ENCODE data around the gene SEZ6. TPM values are rescaled to one million over a fixed set of nuclear protein-coding genes. Genes with fewer than 3 reads are reported as not detected.

SEZ6 gene
- total RNA-seq, 1 donor, result 0.94 TPM

DNA sequence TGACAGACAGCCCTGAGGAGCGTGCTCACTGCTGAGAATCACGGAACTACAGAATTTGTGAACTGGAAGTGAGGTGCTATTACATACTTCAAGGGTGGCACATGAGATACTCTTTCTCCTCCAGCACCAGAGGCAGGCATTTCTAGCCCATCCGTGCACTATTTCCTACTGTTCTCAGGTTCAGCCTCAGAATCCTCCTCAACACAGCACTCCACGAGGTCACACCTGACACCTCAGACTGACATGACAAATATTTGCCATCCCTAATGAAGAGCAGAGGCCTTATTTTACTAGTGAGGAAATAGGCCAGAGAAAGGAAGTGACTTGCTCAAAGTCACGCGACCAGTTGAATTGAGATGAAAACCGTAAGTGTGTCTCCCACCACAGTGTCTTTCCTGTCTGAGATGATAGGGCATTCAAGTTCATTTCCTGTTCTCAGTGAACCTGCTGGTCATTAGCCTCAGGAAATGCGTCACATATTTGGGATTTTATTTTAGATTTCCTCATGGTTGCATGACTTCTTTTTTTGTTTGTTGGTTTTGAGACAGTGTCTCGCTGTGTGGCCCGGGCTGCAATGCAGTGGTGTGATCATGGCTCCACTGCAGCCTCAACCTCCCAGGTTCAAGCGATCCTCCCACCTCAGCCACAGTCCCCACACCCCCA is 23.6 kb downstream of the SEZ6 start:
- H3K9me3 ChIP-seq (ENCODE audit: low read depth, low read length), result no peaks in the 10 kb centered on the region
- H3K4me1 ChIP-seq (ENCODE audit: insufficient read depth, low read length), result peaks cover 29% of the 10 kb centered on the region
- H3K4me3 ChIP-seq (ENCODE audit: low read length), result no peak overlapping the region
- no peaks in the 10 kb centered on the region for H3K27me3 ChIP-seq (ENCODE audit: insufficient read depth, low read length)

DNA sequence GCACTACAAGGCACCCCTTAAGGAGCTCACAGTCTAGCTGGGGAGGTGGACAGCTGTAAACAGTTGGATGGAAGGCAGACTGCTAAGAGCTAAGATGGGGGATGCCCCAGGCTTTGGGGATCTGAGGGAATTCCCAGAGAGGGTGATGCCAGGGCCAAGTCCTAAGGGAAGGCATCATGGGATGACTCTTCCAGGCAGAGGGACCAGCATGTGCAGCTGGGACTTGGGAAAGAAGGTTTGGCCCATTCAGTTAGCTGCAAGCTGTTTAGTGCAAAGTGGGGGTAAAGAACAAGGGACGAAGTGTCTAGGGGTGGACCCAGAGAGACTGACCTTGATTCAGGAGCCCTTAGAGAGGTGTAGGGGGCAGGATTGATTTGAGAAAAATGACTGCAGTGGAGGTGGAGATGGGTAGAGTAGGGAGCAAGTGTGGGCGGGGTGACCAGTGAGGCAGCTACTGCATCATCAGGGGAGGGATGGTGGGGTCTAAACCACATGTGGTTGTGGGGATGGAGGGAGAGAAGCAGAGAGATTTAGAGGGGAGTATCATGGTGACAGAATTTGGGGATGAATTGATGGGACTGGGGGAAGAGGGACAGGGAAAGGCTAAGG is 27.4 kb downstream of the SEZ6 start:
- H3K4me3 ChIP-seq (ENCODE audit: low read length), result no peak overlapping the region
- no peaks in the 10 kb centered on the region for H3K9me3 ChIP-seq (ENCODE audit: low read depth, low read length)

DNA sequence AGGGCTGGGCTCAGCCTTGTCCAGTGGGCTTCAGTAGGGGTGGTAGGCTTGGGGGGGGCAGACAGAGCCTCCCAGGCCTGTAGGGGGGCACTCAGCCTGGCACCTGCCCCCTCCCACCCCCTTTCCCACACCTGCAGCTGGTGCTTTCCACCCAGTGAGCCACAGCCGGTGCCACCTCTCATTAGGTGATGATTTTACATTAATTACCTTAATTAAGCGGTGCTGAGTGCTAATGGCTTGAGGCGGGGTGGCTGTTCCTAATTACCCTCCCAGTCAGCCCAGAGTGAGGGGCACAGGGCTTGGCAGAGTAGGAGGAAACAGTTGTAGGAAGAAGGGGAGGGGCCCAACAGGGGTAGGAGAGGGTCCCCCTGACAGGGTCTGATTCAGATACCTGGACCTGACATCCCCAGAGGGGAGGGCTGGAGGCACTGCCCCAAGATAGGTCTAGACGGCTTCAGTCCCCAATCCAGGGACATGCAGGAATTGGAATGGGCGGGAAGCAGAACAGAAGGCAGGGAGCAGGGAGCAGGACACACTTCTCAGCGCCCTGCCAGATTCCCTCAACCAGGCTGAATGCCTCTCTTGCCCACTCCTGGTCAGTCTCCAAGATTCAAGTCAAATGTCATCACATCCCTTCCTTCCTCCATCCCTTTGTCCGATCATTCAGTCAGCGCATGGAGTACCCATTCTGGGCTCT is 28.0 kb downstream of the SEZ6 start:
- peaks cover 17% of the 10 kb centered on the region for H3K4me1 ChIP-seq (ENCODE audit: insufficient read depth, low read length)
- H3K27me3 ChIP-seq (ENCODE audit: insufficient read depth, low read length), result no peaks in the 10 kb centered on the region
- no peak overlapping the region for H3K4me3 ChIP-seq (ENCODE audit: low read length)
- H3K9me3 ChIP-seq (ENCODE audit: low read depth, low read length), result no peaks in the 10 kb centered on the region

More for the DNA sequence above, 27.4 kb downstream of the SEZ6 start:
- Histone ChIP-seq H3K27me3 (ENCODE audit: insufficient read depth, low read length) (no peaks in the 10 kb centered on the region), H3K4me1 (ENCODE audit: insufficient read depth, low read length) (peaks cover 24% of the 10 kb centered on the region)

DNA sequence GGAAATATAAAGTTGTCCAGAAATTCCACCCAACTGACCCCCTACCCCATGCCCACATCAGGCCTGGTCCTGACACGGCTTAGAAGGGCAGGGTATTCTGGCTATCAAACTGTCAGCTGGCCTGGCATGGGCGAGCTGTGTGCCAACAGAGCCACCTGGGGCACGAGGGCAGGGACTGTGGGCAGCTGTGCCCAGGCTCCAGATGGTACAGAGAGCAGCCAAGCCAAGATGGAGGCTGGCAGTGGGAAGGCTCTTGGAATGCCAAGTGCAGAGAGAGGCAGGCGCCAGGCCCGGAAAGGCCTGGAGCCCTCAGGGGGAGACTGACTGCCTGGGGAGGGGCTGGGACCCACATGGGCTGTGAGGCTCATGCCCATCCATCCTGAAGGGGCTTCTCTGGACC is 30.2 kb downstream of the SEZ6 start:
- Histone ChIP-seq H3K9me3 (ENCODE audit: low read depth, low read length) (no peaks in the 10 kb centered on the region), H3K4me1 (ENCODE audit: insufficient read depth, low read length) (no peaks in the 10 kb centered on the region), H3K27me3 (ENCODE audit: insufficient read depth, low read length) (no peaks in the 10 kb centered on the region), H3K4me3 (ENCODE audit: low read length) (no peak overlapping the region)

DNA sequence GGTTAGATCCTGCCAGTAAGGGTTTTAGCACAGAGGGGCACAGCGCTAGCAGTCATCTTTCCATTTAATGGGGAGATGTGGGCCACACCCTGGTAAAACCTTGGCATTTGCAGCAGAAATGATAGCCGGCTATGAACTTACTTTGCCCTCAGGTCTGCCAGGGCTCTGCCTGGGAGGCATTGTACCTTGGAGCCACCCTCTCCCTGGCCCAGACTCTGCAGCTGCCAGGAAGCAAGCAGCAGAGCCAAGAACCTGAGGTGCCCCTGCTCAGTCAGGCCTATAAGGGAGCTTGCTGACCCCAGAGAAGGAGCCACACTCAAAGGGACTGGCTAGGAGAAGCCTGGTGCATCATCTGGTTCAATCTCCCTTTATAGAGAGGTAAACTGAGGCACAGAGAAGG is 30.8 kb downstream of the SEZ6 start:
- H3K27me3 ChIP-seq (ENCODE audit: insufficient read depth, low read length), result no peaks in the 10 kb centered on the region
- no peaks in the 10 kb centered on the region for H3K4me1 ChIP-seq (ENCODE audit: insufficient read depth, low read length)
- no peak overlapping the region for H3K4me3 ChIP-seq (ENCODE audit: low read length)
- no peaks in the 10 kb centered on the region for H3K9me3 ChIP-seq (ENCODE audit: low read depth, low read length)

DNA sequence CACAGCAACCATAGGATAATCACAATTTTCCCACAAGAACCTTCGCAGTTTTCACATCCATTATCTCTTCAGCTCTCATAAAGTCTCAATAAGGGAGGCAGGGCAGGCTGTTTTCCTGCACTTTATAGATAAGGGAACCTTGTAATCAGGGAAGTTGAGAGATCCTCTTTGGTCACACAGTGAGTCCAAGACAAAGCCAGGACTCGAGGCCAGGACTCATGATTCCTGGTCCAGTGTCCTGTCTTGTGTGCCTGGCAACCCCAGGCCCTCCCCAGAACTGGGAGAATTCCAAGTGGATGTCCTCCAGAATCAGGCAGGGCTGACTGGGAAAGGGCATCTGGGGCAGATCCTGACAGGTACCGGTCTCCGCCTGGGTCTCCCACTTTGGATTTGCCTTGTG is 31.4 kb downstream of the SEZ6 start:
- Histone ChIP-seq H3K4me3 (ENCODE audit: low read length) (no peak overlapping the region), H3K27me3 (ENCODE audit: insufficient read depth, low read length) (no peaks in the 10 kb centered on the region), H3K9me3 (ENCODE audit: low read depth, low read length) (no peaks in the 10 kb centered on the region), H3K4me1 (ENCODE audit: insufficient read depth, low read length) (no peaks in the 10 kb centered on the region)

DNA sequence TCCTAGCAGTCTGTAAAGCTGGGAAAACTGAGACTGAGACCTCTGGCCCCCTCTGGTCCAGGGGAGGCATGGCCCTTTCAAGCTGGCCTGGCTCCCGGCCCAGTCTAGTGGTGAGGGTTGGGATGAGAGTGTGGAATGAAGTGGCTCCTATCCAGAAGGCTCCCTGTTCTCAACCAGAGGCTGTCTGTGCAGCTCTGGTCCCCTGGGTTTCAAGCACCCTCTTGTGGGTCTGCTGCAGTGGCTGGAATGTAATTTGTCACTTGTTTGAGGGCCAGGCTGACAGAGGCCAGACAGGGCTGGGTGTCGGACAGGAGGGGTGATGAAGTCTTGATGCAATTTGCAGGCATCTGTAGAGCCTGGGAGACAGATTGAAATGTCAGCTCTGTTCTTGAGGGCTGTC is 32.4 kb downstream of the SEZ6 start:
- Histone ChIP-seq H3K27me3 (ENCODE audit: insufficient read depth, low read length) (no peaks in the 10 kb centered on the region), H3K9me3 (ENCODE audit: low read depth, low read length) (no peaks in the 10 kb centered on the region), H3K4me3 (ENCODE audit: low read length) (no peak overlapping the region), H3K4me1 (ENCODE audit: insufficient read depth, low read length) (no peaks in the 10 kb centered on the region)

DNA sequence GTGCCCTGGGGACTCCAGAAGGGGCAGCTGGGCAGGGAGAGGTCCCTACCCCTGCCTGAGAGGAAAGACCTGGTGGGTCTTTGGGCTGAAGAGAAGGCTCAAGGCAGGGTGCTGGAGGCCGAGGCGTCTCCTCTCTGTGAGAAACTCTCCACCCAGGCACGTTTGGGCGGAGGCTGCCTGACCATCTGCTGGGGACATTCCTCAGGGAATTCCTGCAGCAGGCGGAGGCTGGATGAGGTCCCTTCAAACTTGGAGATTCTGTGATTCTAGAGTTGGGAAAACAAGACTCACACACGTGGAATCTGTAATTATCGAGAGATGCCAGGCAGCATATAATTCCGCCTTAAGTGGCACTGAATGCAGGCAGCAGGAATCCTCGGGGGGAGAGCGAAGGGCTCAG is 33.4 kb downstream of the SEZ6 start:
- Histone ChIP-seq H3K4me1 (ENCODE audit: insufficient read depth, low read length) (peaks cover 8% of the 10 kb centered on the region), H3K9me3 (ENCODE audit: low read depth, low read length) (no peaks in the 10 kb centered on the region), H3K27me3 (ENCODE audit: insufficient read depth, low read length) (no peaks in the 10 kb centered on the region), H3K4me3 (ENCODE audit: low read length) (no peak overlapping the region)

DNA sequence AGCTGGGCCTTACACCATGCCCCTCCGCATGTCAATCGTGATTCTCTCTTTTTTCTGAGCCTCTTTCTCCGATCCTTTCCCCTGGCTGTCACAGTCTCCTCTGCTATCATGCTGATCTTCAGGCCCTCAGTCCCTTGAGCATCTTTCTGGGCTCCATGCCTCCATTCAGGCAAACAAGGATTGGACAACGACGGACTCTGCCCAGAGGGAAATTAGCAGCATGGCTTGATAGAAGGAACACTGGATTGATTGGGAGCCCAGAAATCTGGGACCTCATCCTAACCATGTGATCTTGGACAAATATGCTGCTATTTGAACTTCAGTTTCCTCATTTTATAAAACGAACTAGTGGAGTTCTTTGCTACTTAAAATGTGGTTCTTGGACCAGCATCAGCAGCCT is 35.0 kb downstream of the SEZ6 start:
- H3K4me1 ChIP-seq (ENCODE audit: insufficient read depth, low read length), result peaks cover 20% of the 10 kb centered on the region
- H3K27me3 ChIP-seq (ENCODE audit: insufficient read depth, low read length), result no peaks in the 10 kb centered on the region
- H3K4me3 ChIP-seq (ENCODE audit: low read length), result no peak overlapping the region
- no peaks in the 10 kb centered on the region for H3K9me3 ChIP-seq (ENCODE audit: low read depth, low read length)

DNA sequence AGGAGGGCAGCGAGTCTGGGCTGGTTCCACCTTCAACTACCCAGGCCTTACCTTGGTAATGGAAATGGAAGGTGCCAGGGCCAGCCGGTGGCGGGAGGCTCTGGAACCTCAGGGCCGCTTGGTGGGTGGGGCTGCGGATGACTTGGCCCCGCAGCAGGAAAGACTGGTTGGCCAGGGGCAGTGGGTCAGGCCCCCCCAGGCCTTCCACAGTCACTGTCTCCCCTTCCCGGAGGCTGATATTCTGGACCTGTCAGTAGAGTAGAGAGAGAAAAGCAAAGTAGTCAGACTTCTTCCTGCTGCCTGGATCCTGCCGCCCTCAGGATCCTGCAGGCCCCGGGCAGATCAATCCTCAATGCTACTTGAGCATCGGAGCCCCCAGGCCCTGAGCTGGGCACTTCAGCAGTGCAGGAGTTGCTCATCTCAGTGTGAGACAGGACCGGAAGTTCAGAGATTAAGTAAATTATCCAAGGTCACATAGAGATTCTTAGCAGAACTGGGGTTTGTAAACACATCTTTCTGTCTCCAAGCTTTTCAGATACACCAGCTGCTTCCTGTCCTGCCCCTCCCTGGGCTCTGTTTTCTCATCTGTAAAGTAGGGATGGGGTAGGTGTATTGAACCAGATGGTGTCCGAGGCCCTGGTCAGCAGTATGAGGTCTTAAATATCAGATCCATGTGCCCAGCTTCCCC is 36.0 kb downstream of the SEZ6 start:
- Histone ChIP-seq H3K9me3 (ENCODE audit: low read depth, low read length) (no peaks in the 10 kb centered on the region), H3K27me3 (ENCODE audit: insufficient read depth, low read length) (no peaks in the 10 kb centered on the region), H3K4me3 (ENCODE audit: low read length) (no peak overlapping the region), H3K4me1 (ENCODE audit: insufficient read depth, low read length) (peaks cover 20% of the 10 kb centered on the region)

DNA sequence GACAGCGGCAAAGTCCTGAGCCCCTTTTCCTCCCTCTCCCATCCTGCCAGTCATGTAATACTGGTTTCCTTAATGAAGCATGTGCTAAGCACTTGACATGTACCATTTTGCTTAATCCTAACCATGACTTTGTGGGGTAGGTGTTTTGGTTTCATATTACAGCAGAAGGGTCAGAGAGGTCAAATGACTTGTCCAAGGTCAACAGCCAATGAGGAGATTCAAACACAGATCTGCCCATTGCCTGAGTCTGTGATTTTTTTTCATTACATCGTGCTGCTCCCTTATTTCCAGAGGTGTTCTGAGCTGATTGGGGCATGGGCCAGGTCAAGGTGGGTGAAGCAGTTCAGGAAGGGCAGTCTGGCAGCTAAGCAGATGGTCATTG is 36.9 kb downstream of the SEZ6 start:
- no peaks in the 10 kb centered on the region for H3K9me3 ChIP-seq (ENCODE audit: low read depth, low read length)
- H3K4me3 ChIP-seq (ENCODE audit: low read length), result no peak overlapping the region
- no peaks in the 10 kb centered on the region for H3K27me3 ChIP-seq (ENCODE audit: insufficient read depth, low read length)
- peaks cover 20% of the 10 kb centered on the region for H3K4me1 ChIP-seq (ENCODE audit: insufficient read depth, low read length)

DNA sequence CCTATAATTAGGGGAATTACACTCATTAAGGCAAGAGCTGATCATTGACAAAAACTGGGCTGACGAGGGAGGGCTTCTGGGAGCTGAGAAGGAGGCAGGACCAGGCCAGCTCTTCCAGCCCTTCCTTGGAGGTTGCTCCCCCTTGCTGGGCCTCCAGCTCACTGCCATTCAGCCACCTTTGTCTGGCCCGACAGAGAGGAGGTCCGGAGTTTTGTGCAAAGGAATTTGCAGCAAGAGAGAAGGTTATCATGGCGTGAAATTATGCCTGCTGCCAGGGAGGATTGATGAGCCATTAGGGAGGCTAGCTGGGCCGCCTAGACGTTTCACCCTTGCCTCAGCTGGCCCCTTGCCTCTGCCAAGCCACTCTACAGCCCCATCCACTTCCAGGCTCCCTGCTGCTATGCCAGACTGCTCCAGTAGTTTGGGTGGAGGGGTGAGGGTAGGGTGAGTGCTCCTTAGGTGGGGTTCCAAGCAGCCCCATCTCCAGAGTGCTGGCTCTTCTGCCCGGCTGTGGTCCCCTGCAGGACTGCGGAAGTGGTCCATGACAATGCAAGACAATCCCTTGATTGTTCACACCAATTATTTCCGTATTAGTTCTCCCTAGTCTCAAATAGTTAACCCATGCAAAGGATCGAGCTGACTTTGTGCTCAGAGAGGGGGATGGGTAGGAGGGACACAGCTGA is 37.5 kb downstream of the SEZ6 start:
- Histone ChIP-seq H3K4me3 (ENCODE audit: low read length) (no peak overlapping the region), H3K9me3 (ENCODE audit: low read depth, low read length) (no peaks in the 10 kb centered on the region), H3K27me3 (ENCODE audit: insufficient read depth, low read length) (no peaks in the 10 kb centered on the region), H3K4me1 (ENCODE audit: insufficient read depth, low read length) (peaks cover 20% of the 10 kb centered on the region)

DNA sequence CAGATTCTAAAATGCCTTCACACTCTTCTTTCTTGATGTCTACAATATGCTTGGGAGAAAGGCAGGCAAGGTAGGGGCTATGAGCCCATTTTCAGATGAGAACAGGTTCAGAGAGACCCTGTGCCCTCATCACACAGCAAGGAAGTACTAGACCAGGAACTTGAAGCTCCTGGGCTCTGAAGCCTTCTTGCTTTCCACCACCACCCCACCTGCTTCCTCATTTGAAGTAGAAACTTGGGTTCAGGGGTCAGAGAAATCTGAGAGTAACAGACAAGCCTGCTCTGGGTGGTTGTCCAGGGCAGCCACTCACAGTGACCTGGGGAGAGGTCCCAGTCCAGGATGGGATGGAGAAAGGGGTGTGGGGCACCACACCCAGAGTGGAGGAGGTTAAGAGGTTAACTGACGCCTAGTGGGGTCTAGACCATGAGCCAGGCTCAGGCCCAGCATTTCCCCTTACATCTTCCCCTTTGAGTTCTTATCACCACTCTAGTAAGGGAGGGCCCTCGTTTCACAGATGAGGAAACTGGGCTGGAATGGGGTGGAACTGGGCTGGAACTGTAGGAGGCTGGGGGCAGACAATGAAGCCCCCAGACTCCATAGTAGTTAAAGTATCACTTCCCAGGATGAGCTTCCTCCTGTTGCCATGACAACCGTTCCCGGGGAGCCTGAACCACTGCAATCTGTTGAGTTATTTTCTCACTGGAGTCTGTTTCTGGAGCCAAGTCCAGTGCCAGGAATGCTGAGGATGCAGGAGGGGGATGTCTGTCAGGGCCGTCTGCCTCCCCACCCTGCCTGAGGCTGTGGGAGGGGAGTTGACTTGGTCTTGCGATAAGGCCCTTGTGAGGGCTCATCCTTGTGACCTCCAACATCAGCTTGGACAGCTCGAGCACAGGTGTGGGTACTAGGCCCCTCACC is 38.4 kb downstream of the SEZ6 start:
- H3K27me3 ChIP-seq (ENCODE audit: insufficient read depth, low read length), result no peaks in the 10 kb centered on the region
- H3K4me3 ChIP-seq (ENCODE audit: low read length), result no peak overlapping the region
- H3K4me1 ChIP-seq (ENCODE audit: insufficient read depth, low read length), result peaks cover 20% of the 10 kb centered on the region
- no peaks in the 10 kb centered on the region for H3K9me3 ChIP-seq (ENCODE audit: low read depth, low read length)

DNA sequence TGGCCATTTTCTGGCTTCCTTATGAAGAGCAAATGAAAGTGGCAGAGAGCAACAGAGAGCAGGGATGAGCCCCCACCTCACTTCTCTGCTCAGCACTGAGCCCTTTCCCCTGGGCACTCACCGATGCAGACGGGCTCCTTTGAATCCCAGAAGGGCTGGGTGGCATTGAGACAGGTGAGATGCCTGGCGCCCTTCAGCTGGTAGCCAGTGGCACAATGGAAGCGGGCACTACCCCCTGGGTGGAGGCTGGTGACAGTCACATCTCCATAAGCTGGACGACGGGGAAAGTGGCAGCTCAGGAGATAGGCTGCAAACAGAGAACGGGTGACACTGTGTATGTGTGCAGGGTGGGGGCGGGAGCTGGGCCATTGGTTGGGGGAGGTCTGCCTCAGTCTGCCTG is 42.0 kb downstream of the SEZ6 start:
- H3K4me3 ChIP-seq (ENCODE audit: low read length), result no peak overlapping the region
- H3K27me3 ChIP-seq (ENCODE audit: insufficient read depth, low read length), result no peaks in the 10 kb centered on the region
- H3K9me3 ChIP-seq (ENCODE audit: low read depth, low read length), result no peaks in the 10 kb centered on the region
- peaks cover 20% of the 10 kb centered on the region for H3K4me1 ChIP-seq (ENCODE audit: insufficient read depth, low read length)

Data from mononuclear cell (primary cell).